Embryonic facial prominence (tissue), 1 donor: ENCODE results near the gene RMND5A.

Experiments
- DNase-seq: peaks from one replicate; pipeline ENCODE4 v3.0.0-alpha.2; 2016; ENCODE audit errors: extremely low spot score

Gene RMND5A

DNA sequence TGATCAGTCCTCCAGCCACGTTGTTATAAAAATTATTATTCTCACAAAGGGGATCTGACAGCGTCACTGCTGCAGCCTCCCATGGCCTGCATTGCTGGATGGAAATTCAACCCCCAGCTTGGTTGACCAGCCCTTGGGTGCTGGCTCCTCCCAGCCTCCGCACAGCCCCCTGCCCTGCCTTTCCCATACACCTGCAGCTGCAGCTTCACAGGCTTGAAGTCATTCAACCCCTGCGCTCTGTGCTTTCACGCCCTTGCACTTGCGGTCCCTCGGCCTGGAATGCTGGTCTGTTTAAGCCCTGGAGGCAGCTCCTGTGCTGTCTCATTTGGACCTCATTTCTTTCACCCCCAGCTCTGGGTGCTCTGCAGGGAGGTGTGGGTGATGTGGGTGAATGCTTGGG, 71.5 kb downstream of the RMND5A start:
- no peak for DNase-seq

DNA sequence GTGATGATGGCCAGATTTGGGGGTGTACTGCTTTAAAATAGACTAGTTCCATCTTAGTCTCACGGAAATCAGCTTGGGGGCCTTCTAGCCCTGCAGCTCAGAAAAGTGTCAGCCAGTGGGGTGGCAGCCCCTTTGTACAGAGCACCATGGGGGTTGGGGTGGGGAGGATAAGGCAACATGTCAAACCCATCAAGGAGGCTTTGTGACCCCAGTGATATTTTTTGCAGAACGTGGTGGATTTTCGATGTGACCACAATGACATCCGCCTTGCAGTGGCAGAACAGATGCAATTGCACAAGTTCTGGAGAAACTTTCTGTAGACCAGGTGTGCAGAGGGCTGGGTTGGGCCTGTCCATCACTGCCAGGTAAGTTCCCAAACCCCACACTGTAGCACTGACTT, 73.7 kb downstream of the RMND5A start:
- DNase-seq = no peak

DNA sequence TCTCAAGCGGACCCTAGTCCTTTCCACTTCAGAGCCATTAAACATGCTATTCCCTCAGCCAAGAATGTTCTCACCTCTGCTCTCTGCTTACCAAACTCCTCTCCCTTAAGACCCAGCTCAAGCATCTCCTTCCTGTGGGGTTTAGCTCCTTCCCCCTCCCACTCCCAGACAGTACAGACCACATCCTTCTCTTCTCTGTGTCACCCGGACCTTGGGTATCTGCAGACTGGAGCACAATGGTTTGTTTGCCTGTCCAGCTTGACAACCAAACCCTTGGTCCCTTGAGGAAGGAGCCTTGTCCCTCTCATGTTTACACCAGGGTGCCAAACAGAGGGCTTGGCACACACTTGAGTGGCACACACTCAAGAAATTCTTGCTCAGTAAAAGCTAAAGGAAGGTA, 74.8 kb downstream of the RMND5A start:
- no peak for DNase-seq

DNA sequence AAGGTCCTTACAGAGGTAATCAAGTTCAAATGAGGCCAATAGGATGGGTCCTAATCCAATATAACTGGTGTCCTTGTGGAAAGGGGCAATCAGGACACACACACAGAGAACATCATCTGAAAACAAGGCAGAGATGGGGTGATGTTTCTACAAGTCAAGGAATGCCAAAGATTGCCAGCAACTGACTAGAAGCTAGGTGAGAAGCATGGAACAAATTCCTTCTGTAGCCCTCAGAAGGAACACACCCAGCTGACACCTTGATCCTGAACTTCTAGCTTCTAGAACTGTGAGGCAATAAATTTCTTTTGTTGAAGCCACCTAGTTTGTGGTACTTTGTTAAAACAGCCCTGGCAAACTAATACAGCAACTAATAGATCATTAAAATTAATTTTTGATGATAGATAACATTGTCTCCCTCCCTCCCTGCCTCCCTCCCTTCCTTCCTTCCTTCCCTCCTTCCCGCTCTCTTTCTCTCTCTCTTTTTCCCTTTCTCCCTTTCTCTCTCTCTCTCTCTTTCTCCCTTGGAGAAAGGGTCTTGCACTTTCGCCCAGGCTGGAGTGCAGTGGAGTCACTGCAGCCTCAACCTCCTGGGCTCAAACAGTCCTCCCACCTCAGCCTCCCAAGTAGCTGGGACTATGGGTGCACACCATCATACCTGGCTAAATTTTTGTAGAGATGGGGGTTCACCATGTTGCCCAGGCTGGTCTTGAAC, 80.9 kb downstream of the RMND5A start:
- no peak for DNase-seq

DNA sequence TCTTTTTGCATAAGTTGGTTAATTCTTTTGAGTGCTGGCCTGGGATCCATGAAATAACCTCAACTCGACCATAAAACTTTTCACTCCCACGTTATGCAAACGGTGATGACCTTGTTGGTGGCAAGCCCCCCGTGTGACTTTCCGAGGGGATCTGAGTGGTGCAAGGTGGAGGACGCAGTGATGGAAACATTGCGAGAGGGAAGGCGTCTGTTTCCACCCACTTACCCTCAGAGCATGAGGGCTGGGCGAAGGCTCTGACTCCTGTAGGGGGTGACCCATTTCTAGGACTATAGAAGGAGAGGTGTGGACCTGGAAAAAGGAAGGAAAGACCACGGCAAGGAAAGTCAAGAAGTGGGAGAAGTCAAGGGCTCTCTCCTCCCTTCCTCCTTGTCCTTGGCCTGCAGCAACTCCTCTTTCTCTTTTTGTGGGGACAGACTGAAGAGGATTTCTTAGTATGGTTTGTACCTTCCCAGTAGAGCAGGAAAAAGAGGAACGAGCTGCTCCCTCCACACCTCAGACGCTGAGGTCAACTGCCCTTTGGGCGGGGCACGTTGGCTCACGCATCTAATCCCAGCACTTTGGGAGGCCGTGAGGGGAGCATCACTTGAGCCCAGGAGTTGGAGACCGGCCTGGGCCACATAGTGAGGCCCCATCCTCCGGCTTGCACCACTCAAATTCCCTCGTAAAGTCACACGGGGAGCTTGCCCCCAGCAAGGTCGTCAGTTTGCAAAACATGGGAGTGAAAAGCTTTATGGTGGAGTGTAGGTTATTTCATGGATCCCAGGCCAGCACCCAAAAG, 86.2 kb downstream of the RMND5A start:
- DNase-seq = no peak

DNA sequence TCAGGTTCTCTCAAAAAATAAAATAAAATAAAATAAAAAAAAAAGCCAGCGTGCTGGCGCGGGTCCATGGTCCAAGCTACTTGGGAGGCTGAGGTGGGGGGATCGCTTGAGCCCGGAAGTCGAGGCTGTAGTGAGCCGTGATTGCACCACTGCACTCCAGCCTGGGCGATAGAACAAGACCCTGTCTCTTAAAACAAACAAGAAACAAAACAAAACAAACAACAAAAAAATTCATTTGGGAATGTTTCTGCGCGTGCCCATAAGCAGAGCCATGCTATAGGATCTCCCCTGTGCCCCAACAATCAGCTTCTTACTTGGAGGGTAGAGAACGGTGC, 87.0 kb downstream of the RMND5A start:
- DNase-seq = no peak

DNA sequence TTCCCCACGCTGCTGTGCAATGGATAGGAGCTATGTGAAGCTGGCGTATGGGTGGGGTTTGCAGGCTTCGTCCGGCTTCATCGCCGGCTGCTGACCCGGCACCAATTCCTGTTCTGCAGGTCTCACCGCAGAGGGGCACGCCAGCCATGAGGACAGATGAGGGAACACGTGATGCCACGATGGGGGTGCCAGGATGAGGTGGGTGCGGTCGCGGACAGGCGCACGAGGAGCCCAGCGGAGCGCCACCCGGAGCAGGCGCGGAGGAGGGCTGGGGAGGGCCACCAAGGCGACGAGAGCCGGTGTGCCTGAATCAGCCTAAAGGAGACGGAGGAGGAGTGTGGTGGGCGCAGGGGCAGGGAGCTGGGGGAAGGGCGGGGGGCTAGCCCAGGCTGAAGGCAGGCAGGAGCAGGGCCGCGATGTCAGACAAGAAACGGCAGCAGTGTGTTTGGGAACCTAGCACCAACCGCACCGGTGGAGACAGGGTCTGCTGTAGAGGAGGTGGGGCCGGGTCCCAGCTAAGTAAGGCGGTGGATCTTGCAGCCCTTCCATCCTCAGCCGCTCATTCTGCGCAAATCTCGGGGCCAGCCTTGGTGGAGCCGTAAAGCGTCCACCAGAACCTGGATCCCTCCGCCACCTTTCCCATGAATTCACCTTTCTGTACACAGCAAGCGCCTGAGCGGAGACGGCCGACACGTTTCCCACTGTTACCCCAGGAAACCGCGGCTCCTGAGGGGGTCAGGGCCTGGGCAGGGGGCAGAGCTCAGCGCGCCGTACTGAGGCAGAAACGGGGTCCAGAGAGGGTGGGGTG, 87.6 kb downstream of the RMND5A start:
- no peak for DNase-seq

DNA sequence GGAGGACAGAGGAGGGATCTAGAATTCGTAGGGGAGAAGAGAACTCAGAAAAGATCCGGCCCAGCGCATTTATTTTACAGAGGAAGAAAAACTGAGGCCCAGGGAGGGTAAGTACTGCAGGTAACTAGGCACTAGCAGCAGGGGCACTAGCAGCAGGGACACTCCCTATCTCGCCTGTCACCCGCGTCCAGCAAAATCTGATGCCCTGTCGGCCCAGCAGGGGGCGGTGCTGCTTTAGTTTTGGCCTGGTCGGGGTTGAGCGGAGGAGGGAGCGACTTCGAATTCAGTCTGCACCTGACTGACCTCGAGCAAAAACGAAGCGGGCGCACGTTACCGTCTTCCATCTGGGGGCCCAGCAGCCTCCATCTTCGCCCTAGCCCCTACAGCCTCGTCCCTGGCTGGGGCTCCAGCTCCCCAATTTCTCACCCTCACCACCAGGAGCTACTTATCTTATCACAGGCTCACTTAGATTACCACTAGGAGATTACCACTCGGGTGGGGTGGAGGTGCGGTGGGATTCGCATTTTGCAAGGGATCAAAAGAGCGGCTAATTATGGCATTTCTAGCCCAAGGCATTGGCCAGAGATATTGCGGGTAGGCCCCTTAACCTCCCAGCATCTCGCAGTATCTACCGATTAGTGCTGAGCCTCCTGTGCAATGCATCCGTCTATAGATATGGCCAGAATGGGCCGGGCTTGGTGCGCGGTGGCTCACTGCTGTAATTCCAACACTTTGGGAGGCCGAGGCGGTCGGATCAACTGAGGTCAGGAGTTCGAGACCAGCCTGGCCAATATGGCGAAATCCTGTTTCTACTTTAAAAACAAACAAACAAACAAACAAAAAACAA, 88.4 kb downstream of the RMND5A start:
- DNase-seq = peak; percentile 97

DNA sequence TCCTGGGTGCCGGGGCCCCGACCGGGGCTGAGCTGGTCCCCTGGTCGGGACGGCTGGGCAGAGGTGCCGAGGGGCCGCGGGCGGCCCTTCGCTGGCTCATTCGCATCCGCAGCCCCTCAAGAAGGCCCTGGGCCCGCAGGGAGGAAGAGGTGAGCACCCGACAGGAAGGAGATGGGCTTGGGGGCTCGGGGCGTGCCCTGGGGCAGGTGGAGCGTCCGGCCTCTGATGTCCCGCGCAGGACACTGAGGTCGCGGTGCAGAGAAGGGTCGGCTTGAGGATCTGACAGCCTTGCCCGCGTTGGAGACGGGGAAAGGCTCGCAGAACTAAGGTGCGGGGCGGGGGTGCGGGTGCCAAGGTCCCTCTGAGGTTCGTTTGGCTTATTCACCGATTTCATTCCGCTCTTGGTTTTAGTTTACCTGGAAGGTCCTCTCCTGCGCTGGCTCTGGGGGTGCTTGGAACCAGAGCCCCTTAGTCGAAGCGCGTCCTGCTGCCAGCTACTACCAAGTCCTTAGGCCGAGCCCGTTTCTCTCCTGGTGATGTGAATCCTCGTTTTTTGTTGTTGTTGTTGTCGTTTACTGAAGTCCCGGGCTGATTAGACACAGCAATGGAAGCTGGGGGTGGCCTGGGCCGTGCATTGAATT, 89.5 kb downstream of the RMND5A start:
- no peak for DNase-seq

DNA sequence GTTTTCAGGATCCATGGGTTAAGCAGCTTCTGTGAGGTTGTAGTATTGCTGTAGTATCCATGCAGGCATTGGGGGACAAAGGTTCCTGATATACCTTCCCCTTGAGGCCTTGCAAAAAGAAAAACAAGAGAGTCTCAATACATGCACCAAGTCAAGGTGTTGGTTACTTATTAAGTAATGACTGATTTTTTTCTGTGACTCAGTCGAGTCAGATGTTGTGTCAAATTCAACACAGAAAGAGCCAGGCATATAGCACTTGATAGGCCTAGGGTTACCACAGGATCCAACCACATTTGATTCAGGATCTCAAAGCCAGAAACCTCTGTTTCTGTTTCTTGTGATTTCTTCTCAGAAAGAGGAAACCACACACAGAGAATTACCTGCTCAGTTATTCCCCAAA, 95.5 kb downstream of the RMND5A start:
- no peak for DNase-seq

DNA sequence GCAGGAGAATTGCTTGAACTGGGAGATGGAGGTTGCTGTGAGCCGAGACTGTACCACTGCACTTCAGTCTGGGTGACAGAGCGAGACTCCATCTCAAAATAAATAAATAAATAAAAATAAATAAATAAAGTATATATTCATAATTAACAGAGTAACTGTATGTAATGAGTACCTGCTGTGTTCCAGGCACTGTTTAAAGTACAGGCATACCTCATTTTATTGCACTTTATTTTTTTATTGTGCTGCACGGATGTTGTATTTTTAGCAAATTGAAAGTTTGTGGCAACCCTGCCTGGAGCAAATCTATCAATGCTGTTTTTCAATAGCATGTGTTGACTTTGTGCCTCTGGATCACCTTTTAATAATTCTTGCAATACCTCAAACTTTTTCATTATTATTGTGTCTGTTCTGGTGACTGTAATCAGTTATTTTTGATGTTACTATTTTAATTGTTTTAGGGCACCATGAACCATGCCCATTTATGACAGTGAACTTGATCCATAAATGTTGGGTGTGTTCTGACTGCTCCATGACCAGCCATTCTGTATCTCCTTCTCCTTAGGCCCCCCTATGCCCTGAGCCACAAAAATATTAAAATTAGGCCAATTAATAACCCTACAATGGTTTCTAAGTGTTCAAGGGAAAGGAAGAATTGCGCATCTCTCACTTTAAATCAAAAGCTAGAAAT, 98.2 kb downstream of the RMND5A start:
- no peak for DNase-seq

DNA sequence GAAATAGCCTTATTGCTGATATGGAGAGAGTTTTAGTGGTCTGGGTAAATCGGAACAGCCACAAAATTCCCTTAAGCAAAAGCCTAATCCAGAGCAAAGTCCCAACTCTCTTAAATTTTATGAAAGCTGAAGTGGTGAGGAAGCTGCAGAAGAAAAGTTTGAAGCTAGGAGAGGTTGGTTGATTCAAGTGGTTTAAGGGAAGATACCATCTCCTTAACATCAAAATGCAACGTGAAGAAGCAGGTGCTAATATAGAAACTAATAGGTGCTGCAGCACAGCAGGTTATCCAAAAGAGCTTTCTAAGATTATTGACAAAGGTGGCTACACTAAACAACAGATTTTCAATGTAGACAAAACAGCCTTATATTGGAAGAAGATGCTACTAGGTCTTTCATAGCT, 98.9 kb downstream of the RMND5A start:
- DNase-seq = no peak

DNA sequence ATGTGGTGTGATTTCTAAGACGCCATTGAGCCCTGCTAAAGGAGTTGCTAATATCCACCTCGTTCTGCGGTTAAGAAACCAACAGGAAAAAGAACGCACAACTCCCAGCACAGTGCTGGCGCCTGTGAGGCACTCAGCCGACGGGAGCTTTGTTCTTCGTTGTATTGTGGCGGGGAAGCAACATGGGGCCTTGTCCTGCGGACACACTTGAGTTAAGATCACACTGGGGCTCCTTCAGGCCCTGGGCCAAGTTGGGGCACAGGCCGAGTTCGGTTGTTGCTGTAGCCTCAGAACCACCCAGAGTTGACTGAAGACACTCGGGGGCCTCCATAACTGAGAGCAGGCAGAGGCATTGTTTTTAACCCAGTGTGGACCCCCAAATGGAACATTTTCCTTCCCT, 101.2 kb downstream of the RMND5A start:
- no peak for DNase-seq

DNA sequence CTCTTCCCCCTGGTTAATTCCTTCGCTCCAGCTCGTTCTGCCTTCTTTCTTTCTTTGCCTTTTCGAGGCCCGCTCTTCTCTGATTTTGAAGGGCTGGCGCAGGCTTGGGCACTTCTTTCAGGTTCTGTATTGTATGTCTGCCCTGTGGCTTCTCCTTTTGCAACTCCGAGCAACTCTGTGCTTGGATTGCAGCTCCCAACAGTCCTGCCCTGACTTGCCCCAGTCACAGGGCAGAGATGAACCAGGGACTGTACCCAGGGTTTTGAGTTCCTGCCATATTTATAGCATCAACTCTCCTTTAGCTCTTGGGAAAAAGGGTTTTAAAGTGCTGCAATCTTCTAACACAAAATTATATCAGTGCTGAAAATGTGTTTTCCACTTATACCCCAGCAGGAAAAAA, 101.8 kb downstream of the RMND5A start:
- no peak for DNase-seq

DNA sequence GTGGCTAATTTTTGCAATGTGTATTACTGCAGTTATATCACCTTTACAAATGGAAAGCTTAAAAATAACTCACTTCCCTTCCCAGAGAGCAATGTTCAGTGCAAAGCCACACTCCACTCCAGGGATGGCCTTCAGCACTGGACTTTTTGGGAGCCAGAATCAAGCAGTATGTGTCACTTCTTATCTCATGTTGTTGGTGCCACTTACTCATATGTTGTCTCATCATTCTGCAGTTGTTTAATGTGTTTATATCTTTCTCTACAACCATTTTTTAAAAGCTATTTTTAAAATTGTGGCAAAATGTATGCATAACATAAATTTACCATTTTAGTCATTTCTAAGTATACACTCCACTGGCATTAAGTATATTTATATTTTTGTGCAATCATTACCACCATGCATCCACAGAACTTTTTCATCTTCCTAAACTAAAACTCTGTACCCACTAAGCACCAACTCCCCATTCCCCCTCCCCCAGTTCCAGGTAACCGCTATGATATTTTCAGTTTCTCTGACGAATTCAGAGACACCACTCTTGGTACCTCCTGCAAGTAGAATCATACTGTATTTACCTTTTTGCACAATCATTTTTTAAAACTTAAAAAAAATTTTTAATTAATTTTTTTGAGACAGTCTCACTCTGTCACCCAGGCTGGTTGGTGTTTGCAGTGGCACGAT, 102.7 kb downstream of the RMND5A start:
- no peak for DNase-seq

DNA sequence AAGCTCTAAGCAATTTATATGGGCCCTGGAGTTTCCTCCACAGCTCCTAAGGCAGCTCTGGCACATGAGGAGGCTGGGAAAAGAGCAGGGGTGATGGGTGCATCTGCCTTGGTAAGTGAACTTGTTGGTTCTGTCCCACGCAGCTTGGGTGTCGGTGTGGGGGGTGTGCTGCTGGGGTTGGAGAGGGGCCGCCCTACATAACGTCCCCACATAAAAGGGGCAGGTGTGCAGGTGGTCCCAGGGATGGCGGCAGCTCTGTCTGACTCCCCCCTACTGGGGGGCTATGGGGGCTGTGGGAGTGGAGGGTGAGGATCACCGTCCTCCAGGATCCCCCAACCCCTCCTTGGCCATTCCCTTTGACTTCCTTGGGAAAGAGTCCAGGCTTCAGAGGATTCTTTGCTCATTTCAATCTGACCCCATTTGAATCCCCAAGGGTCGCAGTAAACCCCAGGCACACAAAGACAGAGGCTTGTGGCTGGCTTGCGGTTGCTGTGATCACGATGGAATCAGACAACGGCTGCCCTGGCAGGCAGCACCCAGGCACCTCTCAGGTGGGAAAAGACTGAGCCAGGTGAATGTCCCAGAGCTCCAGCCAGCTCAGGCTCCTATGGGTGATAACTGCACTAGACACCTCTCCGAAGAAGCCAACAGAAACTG, 105.1 kb downstream of the RMND5A start:
- no peak for DNase-seq

DNA sequence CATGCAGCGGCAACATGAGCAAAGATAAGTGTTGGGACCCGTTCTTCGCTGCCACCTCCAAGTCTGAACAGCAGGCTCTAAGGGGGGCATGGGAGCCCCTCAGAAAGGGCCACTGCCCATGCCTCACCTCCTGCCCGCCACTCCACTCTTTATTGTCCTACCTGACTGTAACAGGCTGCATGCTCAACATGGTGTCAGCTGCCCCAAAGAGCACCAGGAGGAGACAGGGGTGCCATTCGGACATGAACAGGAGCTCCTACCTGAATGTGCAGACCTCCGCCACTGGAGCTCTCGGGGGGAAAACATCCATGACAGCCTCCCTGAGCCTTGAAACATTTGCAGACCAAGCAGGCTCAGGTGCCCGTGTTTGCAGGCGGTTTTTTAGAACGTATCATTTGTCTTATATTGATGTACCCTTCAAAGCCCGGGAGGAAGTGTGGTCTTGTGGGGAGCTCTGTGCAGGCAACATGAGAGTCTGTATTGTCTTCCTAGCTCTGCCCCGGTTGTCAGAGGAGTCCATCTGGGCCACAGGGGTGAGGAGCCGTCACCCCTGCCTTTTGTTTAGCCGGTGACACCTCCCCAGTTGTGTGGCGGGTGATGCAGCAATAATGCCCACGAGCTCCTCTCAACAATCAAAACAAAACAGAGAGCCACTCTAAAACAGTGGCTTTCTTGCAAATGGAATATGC, 105.7 kb downstream of the RMND5A start:
- no peak for DNase-seq

DNA sequence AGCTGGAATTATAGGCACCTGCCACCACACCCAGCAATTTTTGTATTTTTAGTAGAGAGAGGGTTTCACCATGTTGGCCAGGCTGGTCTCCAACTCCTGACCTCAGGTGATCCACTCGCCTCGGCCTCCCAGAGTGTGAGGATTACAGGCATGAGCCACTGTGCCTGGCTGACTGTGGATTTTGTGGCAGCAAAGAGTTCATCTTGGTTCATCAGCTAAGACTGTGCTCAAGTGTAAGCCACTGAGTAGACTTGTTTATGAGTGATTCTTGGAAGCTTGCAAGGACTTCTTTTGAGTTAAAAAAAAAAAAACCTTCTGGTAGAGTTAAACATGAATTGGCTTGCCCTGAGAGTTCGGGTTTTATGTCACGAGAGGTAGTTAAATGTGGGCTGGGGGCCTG, 106.9 kb downstream of the RMND5A start:
- no peak for DNase-seq
